IPS-20b (cell line): ENCODE measurements around the gene SLC25A45.

Source experiments
- H3K27ac ChIP-seq: one replicate; pipeline ENCODE4 v1.5.1; 2013; ENCODE audit warnings: low read length
- H3K27me3 ChIP-seq: 2 replicates; pipeline ENCODE4 v1.6.1; 2013; ENCODE audit warnings: mild to moderate bottlenecking, low read length, inconsistent platforms; ENCODE audit not compliant: insufficient read depth
- H3K36me3 ChIP-seq: 2 replicates; pipeline ENCODE4 v1.6.1; 2013; ENCODE audit warnings: low read depth, mild to moderate bottlenecking, inconsistent platforms, low read length, moderate library complexity; ENCODE audit not compliant: insufficient read depth
- H3K4me1 ChIP-seq: 2 replicates; pipeline ENCODE4 v1.6.1; 2013; ENCODE audit warnings: mild to moderate bottlenecking, control low read depth, inconsistent platforms, low read length, moderate library complexity; ENCODE audit not compliant: insufficient read depth
- H3K4me3 ChIP-seq: 2 replicates; pipeline ENCODE4 v1.5.1; 2013; ENCODE audit warnings: mild to moderate bottlenecking, low read length, inconsistent platforms
- H3K9ac ChIP-seq: 2 replicates; pipeline ENCODE4 v1.6.1; 2013; ENCODE audit warnings: low read depth, mild to moderate bottlenecking, inconsistent platforms, low read length, moderate library complexity
- H3K9me3 ChIP-seq: 2 replicates; pipeline ENCODE4 v1.6.1; 2013; ENCODE audit warnings: mild to moderate bottlenecking, low read depth, low read length, inconsistent platforms; ENCODE audit not compliant: insufficient read depth

SLC25A45 gene, protein sequence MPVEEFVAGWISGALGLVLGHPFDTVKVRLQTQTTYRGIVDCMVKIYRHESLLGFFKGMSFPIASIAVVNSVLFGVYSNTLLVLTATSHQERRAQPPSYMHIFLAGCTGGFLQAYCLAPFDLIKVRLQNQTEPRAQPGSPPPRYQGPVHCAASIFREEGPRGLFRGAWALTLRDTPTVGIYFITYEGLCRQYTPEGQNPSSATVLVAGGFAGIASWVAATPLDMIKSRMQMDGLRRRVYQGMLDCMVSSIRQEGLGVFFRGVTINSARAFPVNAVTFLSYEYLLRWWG

DNA sequence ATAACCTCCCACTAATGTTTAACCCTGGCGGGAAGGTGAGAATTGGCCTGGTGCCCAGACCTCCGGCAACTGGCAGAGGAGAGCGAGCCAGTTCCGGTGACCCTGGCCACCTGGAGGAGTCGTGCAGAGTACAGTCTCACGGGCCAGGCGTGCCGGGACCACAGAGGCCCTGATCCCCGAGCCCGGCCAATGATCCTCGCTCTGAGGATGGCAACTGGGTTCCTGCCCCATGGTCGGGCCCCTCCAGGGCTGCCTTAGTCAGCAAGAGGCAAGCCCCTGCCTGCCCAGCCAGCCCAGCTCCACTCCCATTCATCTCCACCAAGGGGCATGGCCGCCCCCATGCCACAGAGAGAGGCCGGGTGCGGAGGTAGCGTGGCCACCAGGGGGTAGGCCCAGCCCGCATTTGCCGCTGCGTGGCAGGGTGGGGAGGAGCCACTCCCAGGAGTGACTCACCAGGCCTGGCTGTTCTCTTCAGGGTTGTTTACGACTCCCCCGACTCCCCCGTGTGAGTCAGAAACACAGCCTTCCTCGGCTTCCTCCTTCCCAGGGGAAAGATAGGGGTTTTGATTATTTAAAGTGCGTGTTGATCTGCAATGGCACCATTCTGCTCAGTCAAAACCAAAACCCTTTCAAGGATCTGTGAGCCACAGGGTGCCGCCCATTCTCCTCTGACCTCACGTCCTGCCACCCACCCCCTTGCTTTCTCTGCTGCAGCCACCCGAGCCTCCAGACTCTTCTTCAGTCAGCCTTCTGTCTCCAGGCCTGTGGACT lies at the start of gene SLC25A45:
TSS of gene SLC25A45 (minus strand) at position 614 of the 771 bp plus-strand sequence. CDS start 695 bp downstream, outside the sequence.
- no peaks in the 10 kb centered on the region for H3K9me3 ChIP-seq
- peak within 1 kb of the TSS; percentile 30 for H3K27ac ChIP-seq
- no peaks in the 10 kb centered on the region; the same call in 1 of the 2 replicates for H3K4me1 ChIP-seq
- H3K4me3 ChIP-seq, result peak within 1 kb of the TSS; percentile 42; the same call in 1 of the 2 replicates
- no peak within 1 kb of the TSS for H3K9ac ChIP-seq
- H3K36me3 ChIP-seq, result no peaks in the 10 kb centered on the region
- peaks cover 5% of the 10 kb centered on the region; the same call in 1 of the 2 replicates for H3K27me3 ChIP-seq

DNA sequence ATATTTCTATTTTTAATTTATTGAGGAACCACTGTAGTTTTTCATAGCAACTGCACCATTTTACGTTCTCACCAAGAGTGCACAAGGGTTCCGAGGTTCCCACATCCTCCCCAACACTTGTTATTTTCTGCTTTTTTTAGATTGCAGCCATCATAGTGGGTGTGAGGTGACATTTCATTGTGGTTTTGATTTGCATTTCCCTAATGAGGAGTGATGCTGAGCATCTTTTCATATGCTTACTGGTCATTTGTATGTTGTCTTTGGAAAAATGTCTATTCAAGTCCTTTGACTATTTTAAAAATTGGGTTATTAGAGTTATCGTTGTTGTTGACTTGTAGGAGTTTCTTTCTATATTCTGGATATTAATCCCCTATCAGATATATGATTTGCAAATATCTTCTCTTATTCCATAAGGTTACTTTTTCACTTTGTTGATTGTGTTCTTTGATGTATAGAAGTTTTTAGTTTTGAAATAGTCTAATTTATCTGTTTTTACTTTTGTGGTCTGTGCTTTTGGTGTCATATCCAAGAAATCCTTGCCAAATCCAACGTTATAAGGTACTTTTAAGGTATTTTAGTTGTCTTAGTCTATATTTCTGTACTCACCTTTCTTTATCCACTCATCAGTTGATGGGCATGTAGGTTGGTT lies 49.1 kb upstream of the SLC25A45 start:
- no peak overlapping the region for H3K27ac ChIP-seq
- no peaks in the 10 kb centered on the region; the same call in 1 of the 2 replicates for H3K36me3 ChIP-seq
- H3K4me3 ChIP-seq, result no peak overlapping the region
- no peak overlapping the region for H3K9ac ChIP-seq
- H3K4me1 ChIP-seq, result peaks cover 22% of the 10 kb centered on the region
- H3K27me3 ChIP-seq, result no peaks in the 10 kb centered on the region
- H3K9me3 ChIP-seq, result no peaks in the 10 kb centered on the region

GRCh38 chr11:65430406-65431217 lies 48.2 kb upstream of the SLC25A45 start:
- H3K36me3 ChIP-seq, result no peaks in the 10 kb centered on the region; the same call in 1 of the 2 replicates
- no peak overlapping the region for H3K9ac ChIP-seq
- no peak overlapping the region for H3K4me3 ChIP-seq
- H3K27ac ChIP-seq, result no peak overlapping the region
- no peaks in the 10 kb centered on the region for H3K27me3 ChIP-seq
- H3K4me1 ChIP-seq, result peaks cover 29% of the 10 kb centered on the region
- H3K9me3 ChIP-seq, result no peaks in the 10 kb centered on the region

DNA sequence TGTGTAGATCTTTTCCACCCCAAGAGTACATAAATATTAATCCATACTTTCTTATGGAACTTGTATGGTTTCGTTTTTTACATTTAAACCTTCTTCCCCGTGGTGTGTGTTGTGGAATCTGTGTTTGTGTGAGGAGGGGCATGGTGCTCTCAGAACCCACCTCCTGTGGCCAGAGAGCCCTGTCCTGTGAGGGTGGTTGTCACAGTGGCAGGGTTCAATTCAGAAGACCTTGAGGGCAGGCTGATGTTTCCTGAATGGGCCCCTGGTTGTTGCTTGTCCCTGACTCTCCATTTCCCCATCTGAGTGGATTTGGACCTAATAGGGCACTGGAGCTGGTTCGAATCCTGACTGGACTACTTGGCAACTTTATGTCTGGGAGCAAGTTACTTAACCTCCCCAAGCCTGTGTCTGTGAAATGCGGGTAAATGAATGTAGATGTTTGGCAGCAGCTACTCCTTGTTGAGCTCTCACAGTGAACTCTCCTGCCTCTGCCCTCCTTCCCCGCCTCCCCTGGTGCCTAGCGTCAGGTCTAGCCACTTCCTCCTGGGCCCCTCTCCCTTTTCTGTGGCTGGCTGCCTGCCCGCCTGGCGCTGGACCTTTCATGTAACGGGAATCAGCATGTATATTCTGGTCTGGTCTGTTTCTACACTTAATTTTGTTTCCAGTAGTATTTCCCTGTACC lies 47.4 kb upstream of the SLC25A45 start:
- Histone ChIP-seq H3K9ac (no peak overlapping the region), H3K4me1 (peaks cover 32% of the 10 kb centered on the region), H3K27me3 (no peaks in the 10 kb centered on the region), H3K27ac (no peak overlapping the region), H3K4me3 (no peak overlapping the region; the same call in 1 of the 2 replicates), H3K36me3 (no peaks in the 10 kb centered on the region), H3K9me3 (no peaks in the 10 kb centered on the region)

- Histone ChIP-seq H3K27me3 (no peaks in the 10 kb centered on the region), H3K27ac (no peak overlapping the region), H3K4me1 (peaks cover 32% of the 10 kb centered on the region), H3K4me3 (no peak overlapping the region; the same call in 1 of the 2 replicates), H3K9ac (no peak overlapping the region), H3K9me3 (no peaks in the 10 kb centered on the region), H3K36me3 (no peaks in the 10 kb centered on the region)
These were observed 46.7 kb upstream of the SLC25A45 start for GRCh38 chr11:65429068-65429681.

DNA sequence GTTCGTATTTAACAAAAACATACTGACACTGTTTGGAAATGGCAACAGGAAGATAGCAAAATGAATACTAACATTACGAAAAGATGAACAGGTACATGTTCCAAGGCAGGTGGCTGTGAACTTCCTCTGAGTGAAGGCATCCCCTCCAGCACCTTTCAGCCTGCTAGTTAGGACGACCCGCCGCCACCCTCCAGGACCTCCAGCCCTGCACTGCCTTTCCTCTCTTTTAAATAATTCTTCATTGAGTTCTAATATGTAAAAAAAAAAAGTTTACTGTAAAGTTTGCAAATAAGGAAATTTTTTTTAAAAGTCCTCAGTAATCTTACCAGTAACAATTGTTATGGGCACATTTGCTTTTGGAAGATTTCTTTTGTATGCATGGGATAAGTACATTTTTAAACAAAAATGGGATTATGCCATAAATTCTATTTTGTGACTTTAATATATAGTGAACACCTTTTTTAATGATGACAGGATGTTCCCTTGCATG lies 46.2 kb upstream of the SLC25A45 start:
- Histone ChIP-seq H3K4me1 (peaks cover 32% of the 10 kb centered on the region), H3K36me3 (no peaks in the 10 kb centered on the region), H3K9ac (no peak overlapping the region), H3K27me3 (no peaks in the 10 kb centered on the region), H3K27ac (no peak overlapping the region), H3K9me3 (no peaks in the 10 kb centered on the region), H3K4me3 (no peak overlapping the region)

DNA sequence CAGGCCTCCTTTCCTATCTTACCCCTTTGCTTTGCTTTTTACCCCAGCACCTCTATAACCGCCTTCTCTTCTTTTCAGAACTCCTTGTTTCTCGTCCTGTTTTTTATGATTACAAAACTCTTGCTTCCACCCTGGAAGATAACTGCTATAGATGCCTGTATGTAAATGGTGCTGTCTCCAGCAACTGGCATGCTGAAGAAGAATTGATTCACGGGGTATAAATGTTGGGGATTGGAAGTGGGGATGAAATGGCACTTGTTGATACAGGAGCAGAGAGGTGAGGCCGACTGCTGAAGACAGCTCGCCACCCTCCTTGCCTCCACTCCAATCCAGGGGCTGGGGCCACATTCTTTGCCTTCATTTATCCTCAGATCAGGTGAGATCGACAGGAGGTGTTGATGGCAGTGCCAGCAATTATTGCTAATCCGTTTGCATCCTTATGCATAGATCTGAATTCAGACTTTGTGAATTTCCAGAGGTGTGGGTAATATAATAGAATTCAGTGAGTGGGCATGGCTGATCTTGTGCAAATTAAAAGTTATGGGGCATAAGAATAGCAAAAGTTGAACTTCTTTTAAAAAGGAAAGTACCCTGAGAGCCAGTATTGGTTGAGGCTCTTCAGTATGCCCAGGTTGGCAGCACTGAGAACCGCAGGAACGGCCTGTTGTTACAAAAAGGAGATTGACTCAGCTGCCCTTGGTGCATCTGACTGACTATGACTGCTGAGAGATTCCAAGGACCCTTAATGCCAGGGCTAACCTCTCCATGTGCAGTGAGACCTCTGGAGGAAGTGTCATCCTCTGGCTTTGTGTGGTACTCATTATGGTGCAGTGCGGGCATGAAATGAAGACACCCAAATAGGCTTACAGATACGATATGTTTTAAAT lies 45.5 kb upstream of the SLC25A45 start:
- Histone ChIP-seq H3K4me3 (no peak overlapping the region), H3K9ac (no peak overlapping the region), H3K4me1 (peaks cover 32% of the 10 kb centered on the region), H3K27me3 (no peaks in the 10 kb centered on the region), H3K36me3 (no peaks in the 10 kb centered on the region), H3K9me3 (no peaks in the 10 kb centered on the region), H3K27ac (no peak overlapping the region)

- Histone ChIP-seq H3K27ac (no peak overlapping the region), H3K27me3 (no peaks in the 10 kb centered on the region), H3K9me3 (no peaks in the 10 kb centered on the region), H3K4me3 (peak overlapping the region; percentile 72; the same call in 1 of the 2 replicates), H3K4me1 (peaks cover 32% of the 10 kb centered on the region), H3K9ac (peak overlapping the region; percentile 16; the same call in 1 of the 2 replicates), H3K36me3 (no peaks in the 10 kb centered on the region)
These were observed 44.6 kb upstream of the SLC25A45 start for GRCh38 chr11:65426839-65427690.
